EH (cell line): ENCODE measurements around the gene CDH16.
A peak's percentile ranks its signal among the peaks of the same experiment; 100 is the strongest.
"Not testable (repeated sequence)": the region's sequence is repeated elsewhere in the genome, so short reads cannot be mapped to it uniquely, and the experiment has no call there.

ENCODE experiments used
- DNase-seq: peaks from one replicate; pipeline ENCODE4 v3.0.0-alpha.2; 2015; ENCODE audit warnings: low read depth

The CDH16 gene, protein sequence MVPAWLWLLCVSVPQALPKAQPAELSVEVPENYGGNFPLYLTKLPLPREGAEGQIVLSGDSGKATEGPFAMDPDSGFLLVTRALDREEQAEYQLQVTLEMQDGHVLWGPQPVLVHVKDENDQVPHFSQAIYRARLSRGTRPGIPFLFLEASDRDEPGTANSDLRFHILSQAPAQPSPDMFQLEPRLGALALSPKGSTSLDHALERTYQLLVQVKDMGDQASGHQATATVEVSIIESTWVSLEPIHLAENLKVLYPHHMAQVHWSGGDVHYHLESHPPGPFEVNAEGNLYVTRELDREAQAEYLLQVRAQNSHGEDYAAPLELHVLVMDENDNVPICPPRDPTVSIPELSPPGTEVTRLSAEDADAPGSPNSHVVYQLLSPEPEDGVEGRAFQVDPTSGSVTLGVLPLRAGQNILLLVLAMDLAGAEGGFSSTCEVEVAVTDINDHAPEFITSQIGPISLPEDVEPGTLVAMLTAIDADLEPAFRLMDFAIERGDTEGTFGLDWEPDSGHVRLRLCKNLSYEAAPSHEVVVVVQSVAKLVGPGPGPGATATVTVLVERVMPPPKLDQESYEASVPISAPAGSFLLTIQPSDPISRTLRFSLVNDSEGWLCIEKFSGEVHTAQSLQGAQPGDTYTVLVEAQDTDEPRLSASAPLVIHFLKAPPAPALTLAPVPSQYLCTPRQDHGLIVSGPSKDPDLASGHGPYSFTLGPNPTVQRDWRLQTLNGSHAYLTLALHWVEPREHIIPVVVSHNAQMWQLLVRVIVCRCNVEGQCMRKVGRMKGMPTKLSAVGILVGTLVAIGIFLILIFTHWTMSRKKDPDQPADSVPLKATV

DNA sequence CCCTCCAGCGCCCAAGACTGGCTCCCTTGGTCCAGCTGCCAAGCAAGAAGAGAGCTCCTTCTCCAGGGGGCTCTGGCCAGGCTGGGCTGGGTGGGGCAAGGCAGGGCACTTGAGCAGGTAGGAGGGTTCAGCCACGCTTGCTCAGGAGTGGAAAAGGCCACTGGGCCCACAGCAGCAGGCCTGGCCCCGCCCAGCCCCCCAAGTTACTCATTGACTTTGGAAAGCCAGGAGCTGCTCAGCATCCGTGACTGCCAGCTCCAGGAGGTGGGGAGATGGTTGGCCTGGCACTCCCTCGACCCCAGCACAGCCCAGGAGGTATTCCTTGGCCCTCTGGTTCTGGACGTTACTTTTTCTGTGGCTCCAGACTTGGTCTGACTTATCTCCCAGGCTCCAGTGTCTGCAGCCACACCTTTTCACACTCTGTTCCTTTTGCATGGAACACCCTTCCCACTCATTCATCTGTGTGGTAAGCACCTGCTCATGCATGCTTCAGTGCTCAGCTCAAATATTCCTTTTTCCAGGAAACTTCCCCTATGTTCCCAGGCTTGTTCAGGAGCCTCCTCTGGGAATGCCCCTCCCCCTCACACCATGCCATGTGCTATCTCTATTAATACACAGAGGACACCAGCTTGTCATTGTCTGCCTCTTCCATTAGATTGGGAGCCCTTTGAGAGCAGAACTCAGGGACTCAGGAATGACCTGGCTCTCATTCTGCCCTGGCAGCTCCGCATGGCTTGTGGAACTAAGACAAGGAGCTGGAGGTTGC lies at the start of gene CDH16:
TSS of gene CDH16 (minus strand) at position 83 of the 766 bp plus-strand sequence. CDS start 820 bp downstream, outside the sequence.
- no peak for DNase-seq

DNA sequence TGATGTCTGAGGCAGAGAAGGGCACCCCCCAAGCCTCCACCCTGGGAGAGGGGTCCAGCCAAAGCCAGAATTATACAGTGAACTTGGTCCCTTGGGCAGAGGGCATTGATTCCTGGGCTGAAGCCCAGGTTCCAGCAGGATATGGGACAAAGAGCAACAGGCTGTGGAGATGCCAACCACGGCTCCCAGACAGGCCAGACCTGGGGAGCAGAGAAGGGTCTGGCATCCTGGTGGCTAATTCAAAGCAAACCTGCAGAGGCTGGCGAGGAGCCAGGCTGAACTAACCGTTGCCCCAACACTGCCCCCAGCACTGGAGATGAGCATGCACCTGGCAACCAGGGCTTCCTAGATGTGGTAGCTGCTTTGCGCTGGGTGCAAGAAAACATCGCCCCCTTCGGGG lies 45.4 kb upstream of the CDH16 start:
- no peak for DNase-seq

DNA sequence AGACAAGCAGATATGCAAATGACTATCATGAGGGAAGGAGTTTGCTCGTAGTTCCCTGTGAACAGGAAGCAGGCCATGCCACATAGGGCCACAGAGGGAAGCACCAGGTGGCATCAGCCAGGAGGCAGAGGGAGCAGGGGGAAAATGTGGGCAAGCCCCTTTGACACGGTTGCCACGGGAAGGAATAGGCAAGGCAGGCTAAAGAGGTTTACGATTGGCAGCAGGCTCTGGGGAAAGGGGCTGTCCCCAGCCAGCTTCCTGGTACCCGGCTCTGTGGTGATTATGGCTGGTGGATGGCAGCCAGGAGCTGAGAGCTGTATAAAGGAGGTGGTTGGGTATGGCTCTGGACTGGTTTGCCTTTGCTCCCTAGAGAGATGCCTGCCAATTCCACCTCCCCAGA lies 43.2 kb upstream of the CDH16 start:
- DNase-seq = no peak

DNA sequence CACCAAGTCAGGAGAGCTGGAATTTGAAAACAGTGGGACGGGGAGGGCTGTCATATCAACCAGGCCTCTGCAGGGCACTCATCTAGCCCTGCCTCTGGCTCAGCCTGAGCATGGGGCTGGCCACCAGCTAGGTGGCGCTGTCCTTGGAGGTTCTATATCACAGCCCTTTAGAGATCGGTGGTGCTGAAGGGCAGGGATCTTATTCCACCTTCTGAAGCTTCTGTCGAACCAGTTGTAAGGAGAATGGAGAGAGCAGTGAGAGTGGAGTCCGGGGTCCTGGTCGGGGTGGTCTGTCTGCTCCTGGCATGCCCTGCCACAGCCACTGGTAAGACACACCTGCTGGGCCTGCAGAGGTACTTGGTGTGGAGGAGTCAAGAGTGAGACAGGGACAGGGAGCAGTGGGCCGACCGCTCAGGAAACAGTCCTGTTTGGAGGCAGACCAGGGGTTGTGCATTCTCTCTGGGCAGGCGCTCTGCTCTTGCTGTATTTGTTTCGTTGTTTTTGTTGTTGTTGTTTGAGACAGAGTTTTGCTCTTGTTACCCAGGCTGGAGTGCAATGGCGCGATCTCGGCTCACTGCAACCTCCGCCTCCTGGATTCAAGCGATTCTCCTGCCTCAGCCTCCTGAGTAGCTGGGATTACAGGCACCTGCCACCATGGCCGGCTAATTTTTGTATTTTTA lies 42.5 kb upstream of the CDH16 start, which contains the start of gene CES3:
TSS of gene CES3 (plus strand) at position 202 of the 680 bp plus-strand sequence. CDS start at position 244, 42 bp downstream.
- peak; percentile 69 for DNase-seq

DNA sequence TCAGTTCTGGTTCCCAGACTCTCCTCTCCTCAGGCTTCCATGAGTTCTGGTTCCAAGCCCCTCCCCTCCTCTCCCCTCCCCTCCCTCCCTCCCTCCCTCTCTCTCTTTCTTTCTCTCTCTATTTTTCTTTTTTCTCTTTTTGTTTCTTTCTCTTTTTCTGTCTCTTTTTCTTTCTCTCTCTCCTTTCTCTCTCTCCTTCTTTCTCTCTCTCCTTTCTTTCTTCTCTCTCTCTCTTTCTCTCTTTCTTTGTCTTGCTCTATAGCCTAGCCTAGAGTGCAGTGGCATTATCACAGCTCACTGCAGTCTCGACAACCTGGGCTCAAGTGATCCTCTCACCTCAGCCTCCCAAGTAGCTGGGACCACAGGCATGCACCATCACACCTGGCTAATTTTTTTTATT lies 41.6 kb upstream of the CDH16 start:
- no peak for DNase-seq

DNA sequence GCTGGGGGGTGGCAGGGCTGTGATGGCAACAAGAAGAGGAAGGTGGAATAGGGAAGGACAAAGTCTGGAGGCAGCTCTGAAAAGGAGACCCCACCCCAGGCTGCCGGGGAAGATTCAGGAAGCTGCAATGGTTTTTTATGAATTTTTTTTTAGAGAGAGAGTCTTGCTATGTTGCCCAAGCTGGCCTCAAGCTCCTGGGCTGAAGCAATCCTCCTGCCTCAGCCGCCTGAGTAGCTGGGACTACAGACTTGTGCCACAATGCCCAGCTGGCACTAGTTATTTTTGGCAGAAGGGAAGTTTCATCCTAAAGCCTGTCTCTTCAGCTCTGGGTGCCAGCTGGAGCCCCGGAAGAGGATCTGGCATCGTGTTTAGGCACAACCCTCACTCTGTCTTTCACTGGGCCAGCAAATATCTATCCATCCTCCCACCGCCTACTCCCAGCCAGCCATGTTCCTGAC lies 41.0 kb upstream of the CDH16 start:
- no peak for DNase-seq

DNA sequence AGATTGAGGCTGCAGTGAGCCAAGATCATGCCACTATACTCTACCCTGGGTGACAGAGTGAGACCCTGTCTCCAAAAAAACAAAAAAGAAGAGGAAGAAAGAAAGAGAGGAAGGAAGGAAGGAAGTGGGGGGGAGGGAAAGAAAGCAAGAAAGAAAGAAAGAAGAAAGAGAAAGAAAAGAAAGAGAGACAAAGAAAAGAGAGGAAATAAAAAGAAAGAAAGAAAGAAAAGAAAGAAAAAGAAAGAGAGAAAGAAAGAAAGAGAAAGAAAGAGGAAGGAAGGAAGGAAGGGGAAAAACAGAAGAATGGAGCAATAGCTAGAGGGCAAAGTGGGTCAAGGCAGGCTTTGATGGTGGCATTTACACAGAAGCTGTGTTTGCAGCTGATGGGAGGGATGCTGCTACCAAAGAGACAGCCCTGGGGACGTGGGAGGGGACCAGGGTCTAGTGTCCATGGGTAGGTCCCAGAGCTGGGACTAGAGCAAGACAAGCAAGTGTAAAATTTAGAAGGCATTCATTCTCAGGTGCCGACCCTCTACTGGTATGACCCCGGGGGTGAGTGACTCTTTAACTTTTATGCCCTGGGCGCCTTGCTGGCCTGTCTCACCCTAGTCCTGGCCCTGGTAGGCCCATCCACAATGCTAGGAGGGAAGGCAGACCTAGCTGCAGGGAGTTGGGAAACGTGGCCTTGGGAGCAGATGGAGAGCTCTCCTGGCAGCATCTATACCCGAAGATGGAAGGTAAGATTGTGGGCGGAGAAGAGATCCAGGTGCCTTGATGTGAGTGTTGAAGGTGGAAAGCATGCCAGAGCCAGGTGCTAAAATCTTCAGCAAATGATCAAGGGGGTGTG lies 40.4 kb upstream of the CDH16 start:
- no peak for DNase-seq

DNA sequence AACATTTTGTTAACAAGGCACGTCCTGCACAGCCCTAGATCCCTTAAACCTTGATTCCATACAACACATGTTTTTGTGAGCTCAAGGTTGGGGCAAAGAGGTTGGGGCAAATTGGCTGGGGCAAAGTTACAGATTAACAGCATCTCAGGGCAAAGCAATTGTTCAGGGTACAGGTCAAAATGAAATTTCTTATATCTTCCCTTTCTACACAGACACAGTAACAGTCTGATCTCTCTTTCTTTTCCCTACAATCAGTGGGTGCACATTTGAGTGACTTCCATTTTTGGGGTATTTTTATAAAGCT lies 37.4 kb upstream of the CDH16 start:
- not testable (repeated sequence) for DNase-seq

DNA sequence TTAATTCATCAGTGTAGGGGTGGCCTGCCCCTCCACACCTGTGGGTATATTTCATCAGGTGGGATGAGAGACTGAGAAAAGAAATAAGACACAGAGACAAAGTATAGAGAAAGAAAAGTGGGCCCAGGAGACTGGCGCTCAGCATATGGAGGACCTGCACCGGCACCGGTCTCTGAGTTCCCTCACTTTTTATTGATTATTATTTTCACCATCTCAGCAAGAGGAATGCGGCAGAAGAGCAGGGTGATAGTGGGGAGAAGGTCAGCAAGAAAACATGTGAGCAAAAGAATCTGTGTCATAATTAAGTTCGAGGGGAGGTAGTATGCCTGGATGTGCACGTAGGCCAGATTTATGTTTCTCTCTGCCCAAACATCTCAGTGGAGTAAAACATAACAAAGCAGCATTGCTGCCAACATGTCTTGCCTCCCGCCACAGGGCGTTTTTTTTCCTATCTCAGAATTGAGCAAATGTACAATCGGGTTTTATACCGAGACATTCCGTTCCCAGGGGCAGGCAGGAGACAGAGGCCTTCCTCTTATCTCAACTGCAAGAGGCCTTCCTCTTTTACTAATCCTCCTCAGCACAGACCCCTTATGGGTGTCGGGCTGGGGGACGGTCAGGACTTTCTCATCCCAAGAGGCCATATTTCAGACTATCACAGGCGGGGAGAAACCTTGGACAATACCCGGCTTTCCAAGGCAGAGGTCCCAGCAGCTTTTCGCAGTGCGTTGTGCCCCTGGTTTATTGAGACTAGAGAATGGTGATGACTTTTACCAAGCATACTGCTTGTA lies 36.9 kb upstream of the CDH16 start:
- DNase-seq = not testable (repeated sequence)

DNA sequence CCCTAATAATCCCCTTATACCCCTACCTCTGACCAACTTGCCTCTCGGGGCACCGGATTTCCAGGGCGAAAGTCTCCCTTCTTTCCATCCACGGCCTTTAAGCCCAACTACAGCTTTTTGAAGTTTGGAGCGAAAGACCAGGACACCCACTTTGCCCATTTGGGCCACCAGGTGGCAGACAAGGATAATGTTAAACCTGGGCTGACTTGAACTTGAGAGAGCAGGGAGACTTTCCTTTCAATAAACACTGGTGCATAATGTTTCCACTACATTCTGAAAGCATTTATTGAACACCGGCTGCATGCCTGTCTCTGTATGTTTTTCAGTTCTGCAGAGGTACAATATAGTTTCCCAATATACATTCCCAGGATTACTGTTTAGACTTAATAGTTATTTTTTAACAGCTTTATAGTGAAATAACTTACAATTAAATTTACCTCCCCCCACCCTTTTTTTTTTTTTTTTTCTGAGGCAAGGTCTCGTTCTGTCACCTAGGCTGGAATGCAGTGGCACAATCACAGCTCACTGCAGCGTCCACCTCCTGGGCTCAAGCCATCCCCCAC lies 35.5 kb upstream of the CDH16 start:
- DNase-seq = peak; percentile 77

DNA sequence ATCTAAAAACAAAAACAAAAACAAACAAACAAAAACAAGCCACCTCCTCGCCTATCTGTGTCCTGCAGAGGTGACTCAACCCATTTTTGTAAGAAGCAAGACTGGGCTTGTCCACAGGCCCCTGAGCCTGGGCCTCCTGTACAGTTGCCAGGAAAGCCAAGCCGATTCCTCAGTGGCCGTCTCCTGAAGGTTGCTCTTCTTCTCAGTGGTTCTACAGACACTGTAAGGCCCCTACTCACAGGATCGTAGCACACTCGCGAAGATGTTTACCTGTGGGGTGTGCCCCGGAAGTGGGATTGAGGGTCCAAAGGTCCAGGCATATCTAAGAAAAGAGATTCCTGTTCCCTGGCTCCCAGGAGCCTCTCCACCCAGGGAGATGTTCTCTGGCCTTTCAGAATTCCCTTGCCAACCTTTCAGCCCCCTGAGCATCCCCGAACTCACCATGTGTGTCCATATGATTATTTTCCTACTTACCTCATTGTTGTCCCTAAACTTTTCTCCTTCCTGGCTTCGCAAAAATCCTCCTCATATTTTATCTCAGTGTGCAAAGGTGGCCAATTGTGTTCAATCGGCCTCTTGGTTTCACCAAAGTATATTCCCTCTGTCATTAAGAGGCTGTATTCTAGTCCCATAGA lies 34.9 kb upstream of the CDH16 start:
- DNase-seq = no peak

DNA sequence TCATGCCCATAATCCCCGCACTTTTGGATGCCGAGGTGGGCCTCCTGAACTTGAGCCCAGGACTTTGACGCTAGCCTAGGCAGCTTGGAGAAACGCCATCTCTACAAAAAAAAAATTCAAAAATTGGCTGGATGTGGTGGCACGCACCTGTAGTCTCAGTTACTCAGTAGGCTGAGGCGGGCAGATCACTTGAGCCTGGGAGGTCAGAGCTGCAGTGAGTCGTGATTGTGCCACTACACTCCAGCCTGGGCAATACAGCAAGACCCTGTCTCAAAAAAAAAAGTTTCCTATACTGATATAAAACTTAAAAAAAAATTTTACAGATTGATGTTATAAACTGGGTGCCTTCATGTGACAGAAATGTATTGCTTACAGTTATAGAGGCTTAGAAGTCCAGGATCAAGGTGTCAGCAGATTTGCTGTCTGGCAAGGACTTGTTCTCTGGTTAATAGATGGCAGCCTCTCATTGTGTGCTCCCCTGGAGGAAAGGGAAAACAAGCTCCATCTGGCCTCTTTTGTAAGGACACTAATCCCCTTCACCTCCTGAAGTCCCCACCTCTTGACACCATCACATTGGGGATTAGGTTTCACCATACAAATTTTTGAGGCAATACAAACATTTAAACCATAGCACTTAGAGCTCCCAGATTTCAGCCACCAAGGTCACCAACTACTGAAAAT lies 33.9 kb upstream of the CDH16 start:
- no peak for DNase-seq

DNA sequence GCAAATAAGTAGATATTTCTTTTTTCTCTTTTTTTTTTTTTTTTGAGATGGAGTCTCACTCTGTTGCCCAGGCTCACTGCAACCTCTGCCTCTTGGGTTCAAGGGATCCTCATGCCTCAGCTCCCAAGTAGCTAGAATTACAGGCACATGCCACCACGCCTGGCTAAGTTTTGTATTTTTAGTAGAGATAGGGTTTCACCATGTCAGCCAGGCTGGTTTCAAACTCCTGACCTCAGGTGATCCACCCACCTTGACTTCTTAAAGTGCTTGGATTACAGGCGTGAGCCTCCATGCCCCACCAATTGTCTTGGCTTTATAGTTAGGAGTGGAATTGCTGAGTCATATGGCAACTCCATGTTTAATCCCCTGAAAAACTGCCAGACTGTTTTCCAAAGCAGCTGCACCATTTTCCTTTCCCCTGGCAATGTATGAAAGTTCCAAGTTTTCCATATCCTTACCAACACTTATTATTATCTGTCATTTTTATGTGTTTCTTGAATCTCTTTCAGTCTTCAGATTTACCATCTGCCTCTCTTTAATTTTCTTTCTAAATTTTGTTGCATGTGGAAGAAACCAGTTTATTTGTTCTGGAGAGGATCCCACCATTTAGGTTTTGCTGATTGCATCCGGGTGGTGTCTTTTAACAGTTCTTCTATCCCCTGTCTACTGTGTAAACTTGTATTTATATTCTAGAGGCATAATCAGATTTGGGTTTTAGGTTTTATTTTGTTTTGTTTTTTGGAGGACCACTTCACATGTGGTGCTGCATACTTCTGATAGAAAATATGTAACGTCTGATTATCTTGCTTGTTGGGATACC lies 32.5 kb upstream of the CDH16 start:
- DNase-seq = no peak

DNA sequence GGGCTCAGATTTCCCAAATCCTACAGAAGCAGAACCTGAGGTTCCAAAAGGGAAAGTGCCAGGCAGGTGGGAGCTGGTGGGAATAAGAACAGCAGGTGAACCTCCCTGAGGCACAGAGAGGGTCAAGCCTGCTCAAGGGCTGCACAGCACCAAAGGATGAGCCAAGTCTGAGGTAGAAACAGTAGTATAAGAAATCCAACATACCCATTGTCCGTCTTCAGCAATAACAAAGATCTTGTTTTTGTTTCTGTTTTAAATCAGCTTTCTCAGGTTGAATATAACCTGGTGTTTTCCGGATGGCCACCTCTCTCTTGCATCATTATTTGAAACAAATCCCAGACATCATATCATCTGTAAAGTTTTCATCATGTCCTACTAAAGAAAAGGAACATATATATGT lies 31.8 kb upstream of the CDH16 start:
- no peak for DNase-seq

DNA sequence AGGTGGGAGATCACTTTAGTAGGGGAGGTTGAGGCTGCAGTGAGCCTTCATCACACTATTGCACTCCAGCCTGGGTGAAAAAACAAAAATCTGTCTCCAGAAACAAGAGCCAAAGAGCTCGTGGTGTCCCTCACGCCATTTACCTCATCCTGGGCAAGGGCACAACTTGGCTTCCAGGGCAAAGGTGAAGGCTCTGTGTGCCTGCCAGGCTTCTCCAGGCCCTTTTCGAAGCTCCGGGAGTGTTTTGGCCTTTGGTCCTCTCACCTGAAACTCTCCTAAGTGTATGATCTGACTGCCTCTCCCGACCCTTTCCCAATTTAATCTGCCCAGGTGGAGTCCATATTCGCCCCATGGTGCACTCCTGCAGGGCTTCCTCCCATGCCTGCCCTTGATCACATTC lies 30.8 kb upstream of the CDH16 start:
- DNase-seq = no peak

DNA sequence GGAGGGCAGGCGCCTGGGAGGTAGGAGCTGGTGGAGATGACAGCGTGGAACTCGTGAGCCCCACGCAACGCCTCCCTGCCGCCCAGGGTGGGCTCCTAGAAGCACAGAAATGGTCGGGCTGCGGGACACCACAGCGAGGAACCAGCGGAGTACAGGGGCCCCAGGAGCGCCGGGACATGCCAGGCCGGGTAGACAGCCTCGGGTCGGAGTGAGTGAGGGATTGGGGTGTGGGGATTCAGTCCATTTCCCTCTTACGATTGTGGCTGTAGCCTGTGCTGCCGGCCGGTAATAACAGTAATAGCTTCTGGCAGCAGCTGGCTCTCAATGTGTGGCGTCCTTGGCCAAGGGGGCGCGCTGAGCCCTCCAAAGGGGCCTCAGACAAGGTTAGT lies 30.1 kb upstream of the CDH16 start:
- no peak for DNase-seq

DNA sequence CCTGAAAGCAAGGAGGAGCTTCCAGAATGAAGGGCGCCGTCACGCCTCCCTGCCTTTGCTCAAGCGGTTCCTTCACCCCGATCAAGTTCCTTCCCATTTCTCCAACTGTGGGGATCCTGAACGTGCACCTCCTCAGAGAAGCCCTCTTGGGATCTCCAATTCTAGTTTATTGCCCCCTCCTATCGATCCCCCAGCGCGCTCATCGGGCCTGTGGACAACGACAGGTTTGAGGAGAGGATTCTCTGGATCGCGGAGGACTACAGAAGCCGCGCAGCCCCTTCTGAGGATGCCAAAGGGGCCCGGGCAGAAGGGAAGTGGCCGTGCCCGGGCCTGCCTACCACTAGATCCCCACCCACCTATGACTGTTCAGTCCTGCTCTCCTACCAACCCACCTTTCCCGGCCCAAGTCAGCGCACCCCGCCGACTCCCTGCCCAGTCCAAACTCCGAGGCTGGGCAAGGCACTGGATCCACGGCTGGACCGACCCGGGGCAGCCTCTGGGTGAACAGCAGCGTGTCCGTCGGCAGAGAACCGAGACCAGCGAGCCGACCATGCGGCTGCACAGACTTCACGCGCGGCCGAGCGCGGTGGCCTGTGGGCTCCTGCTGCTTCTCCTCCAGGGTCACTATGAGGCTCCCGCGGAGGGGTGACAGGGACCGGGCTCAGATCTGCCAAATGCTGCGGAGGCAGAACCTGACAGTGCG lies 29.6 kb upstream of the CDH16 start:
- peak; percentile 28 for DNase-seq
